Choroid plexus epithelial cell (primary cell): Measurements from ENCODE around the gene LRP1B.
A peak's percentile ranks its signal among the peaks of the same experiment; 100 is the strongest.

Source experiments
- DNase-seq: peaks from one replicate; pipeline ENCODE4 v3.0.0-alpha.2; 2010; ENCODE audit warnings: low read depth
- H3K4me3 ChIP-seq: 2 replicates; pipeline ENCODE4 v1.5.1; 2011; ENCODE audit warnings: low read depth, mild to moderate bottlenecking, control low read depth, low read length, moderate library complexity
- CTCF ChIP-seq: conservative IDR thresholded peaks from 2 replicates; pipeline ENCODE4 v1.5.1; 2011; ENCODE audit warnings: low read depth, mild to moderate bottlenecking, control low read depth, inconsistent platforms, low read length, moderate library complexity

The LRP1B gene

DNA sequence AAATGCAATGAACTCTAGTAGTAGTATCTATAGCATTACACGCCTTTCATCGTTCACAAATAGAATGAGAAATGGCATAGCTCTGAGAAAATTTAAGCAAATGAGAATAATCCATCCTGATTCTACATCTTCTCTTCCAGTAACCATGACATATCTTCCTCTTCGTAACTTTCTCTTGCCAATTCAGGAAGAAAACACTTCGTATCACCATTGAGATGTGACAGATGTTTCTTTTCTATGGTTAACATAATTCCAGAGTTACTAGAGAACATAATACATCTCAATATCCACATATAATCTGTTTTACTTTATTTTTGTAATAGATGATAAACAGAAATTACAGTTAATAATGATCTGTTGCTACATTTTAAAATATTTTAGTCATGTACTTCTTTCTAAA, 1527.4 kb downstream of the LRP1B start:
- no peak overlapping the region for H3K4me3 ChIP-seq

DNA sequence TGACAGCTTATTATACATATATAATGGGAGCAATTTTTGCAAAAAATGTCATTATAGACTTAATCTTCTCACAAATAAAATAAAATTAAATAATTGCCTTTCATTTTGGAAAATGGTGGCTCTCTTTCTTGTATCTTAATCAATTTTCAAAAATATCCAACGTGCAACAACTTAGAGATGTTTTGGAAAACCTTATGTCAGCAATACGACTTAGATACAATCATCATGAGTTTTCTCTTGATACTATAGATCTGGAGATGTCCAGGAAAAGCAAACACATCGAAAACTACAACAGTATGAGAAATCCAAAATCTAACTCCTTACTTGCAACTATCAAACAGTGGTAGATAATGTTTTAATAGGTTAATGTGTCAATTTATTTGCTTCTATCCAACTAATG, 1529.0 kb downstream of the LRP1B start:
- no peak overlapping the region for H3K4me3 ChIP-seq
- DNase-seq, result no peak
- TF ChIP-seq CTCF, result no peak

More for the DNA sequence above, 1527.4 kb downstream of the LRP1B start:
- TF ChIP-seq CTCF, result no peak
- DNase-seq, result no peak

DNA sequence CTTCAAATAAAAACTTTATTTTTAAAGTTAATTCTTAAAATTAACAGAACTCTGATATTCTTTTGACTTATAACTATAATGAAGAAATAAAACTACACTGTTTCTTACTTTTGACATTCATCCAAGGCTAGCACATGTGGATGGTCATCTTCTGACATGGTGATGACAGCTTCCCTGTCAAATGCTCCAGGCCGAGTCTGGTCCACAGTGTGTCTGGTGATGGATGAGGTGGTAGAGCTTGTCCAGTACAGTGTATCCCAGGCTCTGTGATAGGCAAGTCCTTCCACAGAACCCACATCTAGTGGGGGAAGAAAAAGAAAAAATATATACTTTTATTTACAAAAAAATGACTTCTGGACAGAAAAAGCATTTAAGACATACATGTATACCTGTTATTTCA, 1529.5 kb downstream of the LRP1B start:
- no peak overlapping the region for H3K4me3 ChIP-seq
- no peak for TF ChIP-seq CTCF
- no peak for DNase-seq

DNA sequence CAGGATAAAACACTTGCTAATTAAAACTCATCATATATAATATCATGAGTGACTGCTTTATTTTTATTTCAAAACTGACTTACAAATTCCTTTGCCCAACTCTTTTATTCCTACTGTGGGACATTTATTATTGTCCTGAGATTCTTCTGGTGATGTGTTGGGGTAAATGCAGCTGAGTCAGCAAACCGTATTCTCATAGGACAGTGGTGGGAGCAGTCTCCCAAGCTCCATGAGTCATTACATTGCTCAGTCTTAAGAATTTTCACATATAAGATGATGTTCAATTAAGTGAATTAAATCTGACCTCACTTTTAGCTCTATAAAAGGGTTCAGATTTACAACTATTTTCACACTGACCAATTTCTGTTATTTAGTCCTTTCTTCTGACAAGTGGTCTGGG, 1530.7 kb downstream of the LRP1B start:
- no peak overlapping the region for H3K4me3 ChIP-seq
- DNase-seq, result peak; percentile 83
- no peak for TF ChIP-seq CTCF

- no peak overlapping the region for H3K4me3 ChIP-seq
- no peak for DNase-seq
- no peak for TF ChIP-seq CTCF
Measured at GRCh38 chr2:140597836-140598235, 1533.0 kb downstream of the LRP1B start.

DNA sequence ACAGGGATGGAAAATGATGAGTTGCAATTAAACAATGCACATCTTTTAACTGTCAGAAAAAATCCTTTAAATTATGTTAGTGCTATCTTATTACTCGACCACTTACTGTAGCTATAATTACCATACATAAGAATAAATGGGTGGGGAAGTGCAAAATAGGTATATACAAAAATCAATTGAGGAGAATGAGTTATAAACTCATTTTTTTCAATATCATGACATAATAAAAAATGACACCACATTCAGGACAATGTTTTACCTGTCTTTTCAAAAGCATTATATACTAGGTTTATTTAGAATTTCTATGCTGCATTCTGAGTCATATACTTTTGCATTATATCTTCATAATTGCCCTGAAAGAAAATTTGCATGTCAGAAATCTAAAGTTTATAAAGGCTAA, 1533.6 kb downstream of the LRP1B start:
- H3K4me3 ChIP-seq, result no peak overlapping the region
- no peak for TF ChIP-seq CTCF
- DNase-seq, result no peak

GRCh38 chr2:140596447-140596846, 1534.4 kb downstream of the LRP1B start:
- no peak for TF ChIP-seq CTCF
- no peak overlapping the region for H3K4me3 ChIP-seq
- DNase-seq, result no peak
